22Rv1 (cell line): ENCODE measurements around the gene NRDC.

Source experiments
- ZFX ChIP-seq: fragments of 450-650 bp; IDR thresholded peaks from 2 replicates; pipeline ENCODE4 v1.6.1; 2017; ENCODE audit warnings: antibody characterized with exemption, borderline replicate concordance
- TF ChIP-seq, protein P1 (sequence below): fragments of 450-650 bp; IDR thresholded peaks from 2 replicates; pipeline ENCODE4 v1.5.1; 2017; ENCODE audit warnings: mild to moderate bottlenecking

DNA sequence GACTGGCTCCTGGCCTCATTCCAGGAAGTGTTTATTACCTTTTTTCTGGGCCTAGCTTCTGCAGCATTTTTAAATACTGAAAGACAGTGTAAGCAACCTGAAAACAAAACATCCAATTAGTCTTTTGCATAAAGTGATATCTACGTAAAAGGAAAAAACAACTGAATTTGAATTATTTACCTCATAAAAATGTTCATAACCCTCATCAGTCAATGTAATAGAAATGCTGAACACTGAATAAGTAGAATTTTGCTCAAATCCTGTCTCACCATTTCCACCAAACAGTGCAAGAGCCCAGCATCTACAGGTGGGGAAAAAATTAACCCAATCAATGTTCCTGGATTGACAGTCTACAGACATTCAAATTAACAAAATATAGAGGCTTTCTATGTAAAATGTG lies 64.0 kb downstream of the NRDC start:
- TF ChIP-seq, protein P1, sequence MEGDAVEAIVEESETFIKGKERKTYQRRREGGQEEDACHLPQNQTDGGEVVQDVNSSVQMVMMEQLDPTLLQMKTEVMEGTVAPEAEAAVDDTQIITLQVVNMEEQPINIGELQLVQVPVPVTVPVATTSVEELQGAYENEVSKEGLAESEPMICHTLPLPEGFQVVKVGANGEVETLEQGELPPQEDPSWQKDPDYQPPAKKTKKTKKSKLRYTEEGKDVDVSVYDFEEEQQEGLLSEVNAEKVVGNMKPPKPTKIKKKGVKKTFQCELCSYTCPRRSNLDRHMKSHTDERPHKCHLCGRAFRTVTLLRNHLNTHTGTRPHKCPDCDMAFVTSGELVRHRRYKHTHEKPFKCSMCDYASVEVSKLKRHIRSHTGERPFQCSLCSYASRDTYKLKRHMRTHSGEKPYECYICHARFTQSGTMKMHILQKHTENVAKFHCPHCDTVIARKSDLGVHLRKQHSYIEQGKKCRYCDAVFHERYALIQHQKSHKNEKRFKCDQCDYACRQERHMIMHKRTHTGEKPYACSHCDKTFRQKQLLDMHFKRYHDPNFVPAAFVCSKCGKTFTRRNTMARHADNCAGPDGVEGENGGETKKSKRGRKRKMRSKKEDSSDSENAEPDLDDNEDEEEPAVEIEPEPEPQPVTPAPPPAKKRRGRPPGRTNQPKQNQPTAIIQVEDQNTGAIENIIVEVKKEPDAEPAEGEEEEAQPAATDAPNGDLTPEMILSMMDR: no peak
- TF ChIP-seq ZFX: no peak
